OCI-LY7 (cell line): ENCODE measurements around the gene GIPC1.

Experiments used
- CTCF ChIP-seq: fragments of 200-600 bp; sonication (generic); conservative IDR thresholded peaks from 2 replicates; pipeline ENCODE4 v1.5.1; 2014; ENCODE audit warnings: mild to moderate bottlenecking, antibody characterized with exemption, low read length, moderate library complexity, mixed read lengths
- EZH2phosphoT487 ChIP-seq: fragments of 200-600 bp; sonication (generic); IDR thresholded peaks from 2 replicates; pipeline ENCODE4 v1.6.1; 2018; ENCODE audit warnings: low read depth, borderline replicate concordance, mild to moderate bottlenecking, mixed run types, antibody characterized with exemption, low read length, moderate library complexity, mixed read lengths

DNA sequence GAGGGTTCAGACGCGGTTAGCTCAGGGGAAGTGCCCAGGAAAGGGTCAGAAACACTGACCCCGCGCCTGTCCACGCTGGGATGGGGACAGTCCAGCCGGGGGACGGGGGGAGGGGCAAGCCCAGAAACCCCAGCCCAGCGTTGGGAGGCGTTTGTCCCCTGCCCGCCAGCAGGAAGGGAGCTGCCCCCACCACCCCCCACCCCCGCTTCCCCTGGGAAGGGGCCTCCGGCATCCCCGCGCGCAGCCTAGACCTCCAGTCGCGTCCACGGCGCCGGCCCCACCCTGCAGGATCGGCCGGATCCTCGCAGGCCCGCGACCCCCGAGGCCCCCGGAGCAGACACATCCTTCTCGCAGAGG lies 277 bp downstream of the GIPC1 start:
- TF ChIP-seq CTCF (no peak), EZH2phosphoT487 (no peak)
